IMR-90 (cell line): ENCODE measurements around the gene KCNQ1. TPM values are rescaled to one million over a fixed set of nuclear protein-coding genes. Genes with fewer than 3 reads are reported as not detected.

Source experiments
- ATAC-seq: fragments of 200-7000 bp; cut with Tn5 transposase; 2 replicates; pipeline ENCODE4 v1.9.1; 2020; ENCODE audit warnings: low read depth, mild to moderate bottlenecking, moderate library complexity
- BruUV-seq: library from RNA; stranded (reverse); fragments of 400-500 nt; replicated peaks from 2 replicates; lab custom pipeline; 2021; lab: Mats Ljungman, UMichigan
- CTCF ChIA-PET: fragments of 300-600 bp; formaldehyde crosslinking; extraction: SDS; loops from one replicate; lab custom pipeline; 2021; ENCODE audit warnings: antibody characterized with exemption; lab: Yijun Ruan, JAX
- POLR2A ChIA-PET: fragments of 300-600 bp; sonication (Branson Sonifier 250); formaldehyde crosslinking; loops from one replicate; lab custom pipeline; 2022; ENCODE audit warnings: antibody characterized with exemption; ENCODE audit not compliant: unreplicated experiment; lab: Charles Lee
- DNase-seq: peaks from one replicate; pipeline ENCODE4 v3.0.0; 2013
- H2AFZ ChIP-seq: replicated peaks from 2 replicates; pipeline ENCODE3; 2013; ENCODE audit warnings: low read length, mild to moderate bottlenecking; ENCODE audit not compliant: poor library complexity
- H2AK5ac ChIP-seq: 2 replicates; pipeline ENCODE4 v1.6.1; 2013; ENCODE audit warnings: low read depth, low read length, inconsistent platforms
- H2AK9ac ChIP-seq: replicated peaks from 2 replicates; pipeline ENCODE3; 2013; ENCODE audit warnings: mild to moderate bottlenecking, low read depth, low read length, moderate library complexity; ENCODE audit not compliant: poor library complexity
- H2BK120ac ChIP-seq: 2 replicates; pipeline ENCODE4 v1.6.1; 2013; ENCODE audit warnings: low read depth, low read length, inconsistent platforms
- H2BK15ac ChIP-seq: 3 replicates; pipeline ENCODE4 v1.6.1; 2013; ENCODE audit warnings: low read depth, low read length, inconsistent platforms
- H2BK20ac ChIP-seq: 2 replicates; pipeline ENCODE4 v1.6.1; 2013; ENCODE audit warnings: low read depth, mild to moderate bottlenecking, inconsistent platforms, low read length, moderate library complexity
- H2BK5ac ChIP-seq: 2 replicates; pipeline ENCODE4 v1.6.1; 2013; ENCODE audit warnings: mild to moderate bottlenecking, low read depth, low read length, inconsistent platforms; ENCODE audit not compliant: poor library complexity, severe bottlenecking
- H3K14ac ChIP-seq: replicated peaks from 2 replicates; pipeline ENCODE4 v1.6.1; 2013; ENCODE audit warnings: low read depth, low read length, inconsistent platforms
- H3K18ac ChIP-seq: 2 replicates; pipeline ENCODE4 v1.6.1; 2013; ENCODE audit warnings: low read depth, low read length, control low read depth
- H3K23ac ChIP-seq: 2 replicates; pipeline ENCODE4 v1.6.1; 2013; ENCODE audit warnings: low read depth, low read length, inconsistent platforms
- H3K27ac ChIP-seq: 2 replicates; pipeline ENCODE4 v1.5.1; 2013; ENCODE audit warnings: mild to moderate bottlenecking, control low read depth, low read length; ENCODE audit not compliant: insufficient read depth
- H3K27me3 ChIP-seq: 2 replicates; pipeline ENCODE4 v1.6.1; 2013; ENCODE audit warnings: low read length; ENCODE audit not compliant: control insufficient read depth, insufficient read depth
- H3K36me3 ChIP-seq: 2 replicates; pipeline ENCODE4 v1.6.1; 2013; ENCODE audit warnings: low read length, mixed read lengths; ENCODE audit not compliant: control insufficient read depth, insufficient read depth
- H3K4ac ChIP-seq: 2 replicates; pipeline ENCODE4 v1.6.1; 2013; ENCODE audit warnings: low read depth, low read length, inconsistent platforms
- H3K4me1 ChIP-seq: 2 replicates; pipeline ENCODE4 v1.6.1; 2013; ENCODE audit warnings: low read length, mixed read lengths; ENCODE audit not compliant: control insufficient read depth, insufficient read depth
- H3K4me2 ChIP-seq: 2 replicates; pipeline ENCODE4 v1.6.1; 2013; ENCODE audit warnings: low read depth, mild to moderate bottlenecking, control low read depth, low read length, moderate library complexity
- H3K4me3 ChIP-seq: 2 replicates; pipeline ENCODE4 v1.5.1; 2013; ENCODE audit warnings: low read depth, mild to moderate bottlenecking, control low read depth, low read length, moderate library complexity; ENCODE audit not compliant: insufficient read depth
- H3K56ac ChIP-seq: 2 replicates; pipeline ENCODE4 v1.6.1; 2013; ENCODE audit warnings: low read length, inconsistent platforms; ENCODE audit not compliant: insufficient read depth; ENCODE audit errors: extremely low read depth
- H3K79me1 ChIP-seq, 2 experiments: 2 replicates each; pipeline ENCODE4 v1.6.1; 2013; ENCODE audit warnings: low read length in 2 of 2, inconsistent platforms in 1 of 2, low read depth in 1 of 2
- H3K9ac ChIP-seq: 2 replicates; pipeline ENCODE4 v1.6.1; 2013; ENCODE audit warnings: low read depth, low read length, control low read depth
- H3K9me1 ChIP-seq: 2 replicates; pipeline ENCODE4 v1.6.1; 2013; ENCODE audit warnings: low read length, inconsistent platforms; ENCODE audit not compliant: insufficient read depth
- H3K9me3 ChIP-seq: 2 replicates; pipeline ENCODE4 v1.6.1; 2013; ENCODE audit warnings: low read length; ENCODE audit not compliant: control insufficient read depth, insufficient read depth
- H4K20me1 ChIP-seq: 2 replicates; pipeline ENCODE4 v1.6.1; 2013; ENCODE audit warnings: low read length, inconsistent platforms; ENCODE audit not compliant: insufficient read depth
- H4K5ac ChIP-seq: 2 replicates; pipeline ENCODE4 v1.6.1; 2013; ENCODE audit warnings: mild to moderate bottlenecking, low read depth, low read length, control low read depth
- H4K8ac ChIP-seq, 2 experiments: 2 replicates each; pipeline ENCODE4 v1.6.1; 2013; ENCODE audit warnings: low read depth in 2 of 2, low read length in 2 of 2, control low read depth in 1 of 2, inconsistent platforms in 1 of 2
- H4K91ac ChIP-seq: 2 replicates; pipeline ENCODE4 v1.6.1; 2013; ENCODE audit warnings: low read depth, low read length, inconsistent platforms; ENCODE audit not compliant: insufficient read depth
- BHLHE40 ChIP-seq: fragments of 150-350 bp; IDR thresholded peaks from 2 replicates; pipeline ENCODE4 v1.6.1; 2016; ENCODE audit warnings: mild to moderate bottlenecking, low read depth, low read length
- CEBPB ChIP-seq: IDR thresholded peaks from 2 replicates; pipeline ENCODE4 v1.6.1; 2012; ENCODE audit warnings: low read depth, low read length, improper control_type of control experiment
- CHD1 ChIP-seq: IDR thresholded peaks from 2 replicates; pipeline ENCODE4 v1.6.1; 2012; ENCODE audit warnings: low read depth, low read length, improper control_type of control experiment
- CTCF ChIP-seq: conservative IDR thresholded peaks from 2 replicates; pipeline ENCODE4 v1.5.1; 2012; ENCODE audit warnings: mild to moderate bottlenecking, low read depth, low read length, improper control_type of control experiment
- ELK1 ChIP-seq: fragments of 150-350 bp; IDR thresholded peaks from 2 replicates; pipeline ENCODE4 v1.6.1; 2016; ENCODE audit warnings: low read depth, mild to moderate bottlenecking, low read length, moderate library complexity, borderline replicate concordance
- FOS ChIP-seq: fragments of 150-350 bp; IDR thresholded peaks from 2 replicates; pipeline ENCODE4 v1.6.1; 2016; ENCODE audit warnings: low read depth, low read length
- MAFK ChIP-seq: IDR thresholded peaks from 2 replicates; pipeline ENCODE4 v1.6.1; 2012; ENCODE audit warnings: low read depth, low read length, improper control_type of control experiment
- MXI1 ChIP-seq: IDR thresholded peaks from 2 replicates; pipeline ENCODE4 v1.6.1; 2012; ENCODE audit warnings: low read depth, mild to moderate bottlenecking, low read length, moderate library complexity, borderline replicate concordance
- NFE2L2 ChIP-seq: fragments of 150-350 bp; IDR thresholded peaks from 2 replicates; pipeline ENCODE4 v1.6.1; 2016; ENCODE audit warnings: low read depth, mild to moderate bottlenecking, low read length
- POLR2A ChIP-seq: IDR thresholded peaks from 2 replicates; pipeline ENCODE4 v1.6.1; 2012; ENCODE audit warnings: mild to moderate bottlenecking, low read depth, low read length
- RAD21 ChIP-seq: IDR thresholded peaks from 2 replicates; pipeline ENCODE4 v1.6.1; 2012; ENCODE audit warnings: low read length, improper control_type of control experiment
- RCOR1 ChIP-seq: IDR thresholded peaks from 2 replicates; pipeline ENCODE4 v1.6.1; 2012; ENCODE audit warnings: mild to moderate bottlenecking, low read length, improper control_type of control experiment; ENCODE audit not compliant: insufficient replicate concordance
- RFX5 ChIP-seq: IDR thresholded peaks from 2 replicates; pipeline ENCODE4 v1.8.0; 2012; ENCODE audit warnings: low read depth, mild to moderate bottlenecking, low read length, moderate library complexity
- SMC3 ChIP-seq: fragments of 150-350 bp; IDR thresholded peaks from 2 replicates; pipeline ENCODE4 v1.6.1; 2016; ENCODE audit warnings: low read depth, mild to moderate bottlenecking, antibody characterized with exemption, low read length, moderate library complexity
- USF2 ChIP-seq: fragments of 150-350 bp; IDR thresholded peaks from 2 replicates; pipeline ENCODE4 v1.6.1; 2017; ENCODE audit warnings: mild to moderate bottlenecking, antibody characterized with exemption, low read length, low read depth
- WGBS, 2 experiments: methylation state at CpG; one replicate each; pipeline versions ENCODE4 v1.1.5 to v1.1.7; 2013; ENCODE audit warnings: missing lambda C conversion rate in 2 of 2; ENCODE audit not compliant: insufficient read length in 1 of 2; ENCODE audit errors: extremely low coverage in 2 of 2; 5-methylcytosine and 5-hydroxymethylcytosine counted together
- dilution Hi-C: fragments of 300-500 bp; cut with HindIII; formaldehyde crosslinking; loops from one replicate; pipeline ENCODE4 v1.14.3; 2018; ENCODE audit warnings: low sequenced_read_pairs; ENCODE audit not compliant: unreplicated experiment
- in situ Hi-C: fragments of 300-500 bp; cut with MboI; formaldehyde crosslinking; loops from 3 replicates; pipeline ENCODE4 v1.14.3; 2019; ENCODE audit warnings: low sequenced_read_pairs, inconsistent platforms, mixed read lengths
- intact Hi-C: fragments of 100-400 bp; cut with micrococcal nuclease; formaldehyde crosslinking; loops from 2 replicates; pipeline ENCODE4 v1.10.0; 2022
- polyA plus RNA-seq, 3 experiments: library from polyadenylated mRNA; depleted of rRNA; stranded (reverse); fragments of >200 nt; gene quantifications; 2 replicates each; pipeline ENCODE4 v1.2.3, GENCODE V29; 2012; ENCODE audit warnings: low replicate concordance in 1 of 3
- total RNA-seq: library from RNA; depleted of rRNA; stranded (reverse); fragments of >200 nt; gene quantifications from 2 replicates; pipeline ENCODE4 v1.2.3, GENCODE V29; 2012

KCNQ1 gene
- total and polyA plus RNA-seq, 2 of the 4 experiments (the other 2 are of a cell fraction), result 0.07 TPM; not detected in 1

- H3K4ac ChIP-seq, result no peak overlapping the region
- POLR2A ChIA-PET, result no interaction called here
- H3K14ac ChIP-seq, result no peak overlapping the region
- no peak overlapping the region for H3K27ac ChIP-seq
- intact Hi-C loops (no loop called here), dilution Hi-C loops (no loop called here), in situ Hi-C loops (no loop called here)
- no TSS peak for BruUV-seq
- H2BK5ac ChIP-seq, result no peak overlapping the region
- H4K20me1 ChIP-seq, result no peaks in the 10 kb centered on the region
- H3K27me3 ChIP-seq, result peaks cover 18% of the 10 kb centered on the region; the same call in 1 of the 2 replicates
- no peak overlapping the region for H4K5ac ChIP-seq
- no peaks in the 10 kb centered on the region for H3K36me3 ChIP-seq
- no peak overlapping the region for H3K9ac ChIP-seq
- no peak overlapping the region for H3K18ac ChIP-seq
- no peak overlapping the region for H3K4me2 ChIP-seq
- no peak overlapping the region for H3K56ac ChIP-seq
- CTCF ChIA-PET, result no interaction called here
- no peak overlapping the region for H4K8ac ChIP-seq
- H2BK20ac ChIP-seq, result no peak overlapping the region
- H2AFZ ChIP-seq, result no peak overlapping the region
- H2AK5ac ChIP-seq, result no peak overlapping the region
- no peak for DNase-seq
- ATAC-seq, result no peak
- H3K4me1 ChIP-seq, result no peaks in the 10 kb centered on the region
- no peaks in the 10 kb centered on the region for H3K79me1 ChIP-seq
- no peak overlapping the region for H2AK9ac ChIP-seq
- no peaks in the 10 kb centered on the region for H3K9me3 ChIP-seq
- H3K4me3 ChIP-seq, result no peak overlapping the region
- no peak overlapping the region for H2BK120ac ChIP-seq
- H3K23ac ChIP-seq, result no peak overlapping the region
- TF ChIP-seq RAD21 (no peak), CEBPB (no peak), CTCF (no peak), MXI1 (no peak), RFX5 (no peak), CHD1 (no peak), MAFK (no peak), SMC3 (no peak), BHLHE40 (no peak), NFE2L2 (no peak), ELK1 (no peak), POLR2A (no peak), FOS (no peak), RCOR1 (no peak), USF2 (no peak)
- H2BK15ac ChIP-seq, result no peak overlapping the region
- no peaks in the 10 kb centered on the region; the same call in 1 of the 2 replicates for H3K9me1 ChIP-seq
- no peak overlapping the region for H4K91ac ChIP-seq
- 90% methylated on average over 4 of the region's 10 CpGs; no CpG with 5 or more reads in 1 of the 2 experiments for WGBS, 2 experiments
These were observed 135.2 kb downstream of the KCNQ1 start for GRCh38 chr11:2580061-2580421.
